Adrenal gland (tissue), 12 donors: ENCODE measurements around the gene IDH2. TPM values are rescaled to one million over a fixed set of nuclear protein-coding genes. Genes with fewer than 3 reads are reported as not detected.
"Not testable (repeated sequence)": the region's sequence is repeated elsewhere in the genome, so short reads cannot be mapped to it uniquely, and the experiment has no call there.

Experiments used
- DNase-seq, 7 donors: peaks; one replicate each; pipeline ENCODE4 v3.0.0-alpha.2; 2019 to 2020
- H3K27ac ChIP-seq, 5 donors: fragments of 200-600 bp; sonication (generic) in 4 of 5; 1 replicate in 3 of 5; 2 replicates in 2 of 5; pipeline versions ENCODE4 v1.5.1 to v1.8.0; 2016 to 2020; ENCODE audit warnings: mild to moderate bottlenecking in 1 of 5
- H3K27me3 ChIP-seq: fragments of 200-600 bp; 2 replicates; pipeline ENCODE4 v1.8.0; 2021
- H3K36me3 ChIP-seq, 2 donors: fragments of 200-600 bp; replicated peaks in 1 of 2; 1 replicate in 1 of 2; 2 replicates in 1 of 2; pipeline versions ENCODE4 v1.5.1 to v1.8.0; 2018 to 2022
- H3K4me1 ChIP-seq, 2 donors: fragments of 200-600 bp; replicated peaks in 1 of 2; 1 replicate in 1 of 2; 2 replicates in 1 of 2; pipeline versions ENCODE4 v1.5.1 to v1.8.0; 2018 to 2021
- H3K4me3 ChIP-seq, 4 donors: fragments of 200-600 bp; sonication (generic) in 3 of 4; one replicate each; pipeline ENCODE4 v1.5.1; 2016 to 2018
- H3K9me3 ChIP-seq, 3 donors: fragments of 200-600 bp; sonication (generic) in 1 of 3; replicated peaks in 1 of 3; 1 replicate in 2 of 3; 2 replicates in 1 of 3; pipeline versions ENCODE4 v1.5.1 to v1.8.0; 2016 to 2021
- CTCF ChIP-seq, 6 experiments: fragments of 450-650 bp in 4 of 6; fragments of 200-600 bp in 2 of 6; sonication (generic) in 1 of 6; IDR thresholded peaks; 1 replicate in 5 of 6; 2 replicates in 1 of 6; pipeline versions ENCODE4 v1.5.1 to v1.8.0; 2016 to 2021; ENCODE audit warnings: antibody characterized with exemption in 6 of 6, mild to moderate bottlenecking in 2 of 6, moderate library complexity in 1 of 6
- POLR2A ChIP-seq, 2 donors: fragments of 450-650 bp; IDR thresholded peaks; one replicate each; pipeline ENCODE4 v1.6.1; 2017; ENCODE audit warnings: antibody characterized with exemption in 2 of 2, mild to moderate bottlenecking in 2 of 2, moderate library complexity in 1 of 2
- WGBS, 4 donors: extraction: QIAGEN DNeasy Blood & Tissue Kit in 2 of 4; methylation state at CpG; one replicate each; pipeline versions ENCODE4 v1.1.5 to v1.1.7; 2013 to 2017; 5-methylcytosine and 5-hydroxymethylcytosine counted together
- intact Hi-C, 2 donors: fragments of 100-400 bp; cut with DNase I; formaldehyde crosslinking; loops; one replicate each; pipeline versions ENCODE4 v1.14.1 to v1.15.0; 2022 to 2023
- polyA plus RNA-seq, 3 donors: library from polyadenylated mRNA; stranded (reverse); fragments of 200-250 nt in 2 of 3; fragments of 350-450 nt in 1 of 3; fragmentation: Illumina TruSeq in 1 of 3; extraction: RNeasy Lipid Tissue Mini Kit (QIAGEN cat#74804) in 1 of 3; gene quantifications; one replicate each; pipeline ENCODE4 v1.2.3, GENCODE V29; 2013 to 2014
- total RNA-seq, 9 donors: library from RNA; depleted of rRNA in 4 of 9; stranded (reverse); fragments of >200 nt in 4 of 9; fragments of 120-200 nt in 1 of 9; fragmentation: NEBNext Ultra II Directional in 1 of 9; extraction: Animal tissue kit (Norgen Biotek cat#: 25700) in 1 of 9; gene quantifications; one replicate each; pipeline versions ENCODE4 v1.1.0 to v1.2.4, GENCODE V29; 2013 to 2023
- donor health status: healthy with polysubstance abuse.
- donor health status: Bipolar disorder and iron deficiency.
- donor health status: DM: yes; HTN: yes; CAD: no.
- donor health status: DM: no; HTN: no; CAD: no.
- donor health status: DM: no; HTN: no; CAD: no.
- donor health status: DM: yes; HTN: yes; CAD: no.

IDH2 gene
- total and polyA plus RNA-seq, 12 donors, result 10.3 to 33.6 (median 19.3) TPM

GRCh38 chr15:90142216-90143165, 40.2 kb upstream of the IDH2 start:
- H3K36me3 ChIP-seq, result no peaks in the 10 kb centered on the region
- intact Hi-C loops, result no loop called here
- no peak for DNase-seq

GRCh38 chr15:90141646-90142045, 39.4 kb upstream of the IDH2 start:
- Histone ChIP-seq H3K4me3 (no peak overlapping the region), H3K27ac (no peak overlapping the region), H3K36me3 (no peaks in the 10 kb centered on the region), H3K9me3 (no peaks in the 10 kb centered on the region), H3K4me1 (peaks cover 0 to 6% of the 10 kb centered on the region in 2 donors), H3K27me3 (no peaks in the 10 kb centered on the region)
- WGBS, 4 donors, result 65 to 67% (median 66%) methylated on average over 5 to 13 of the region's 13 CpGs
- intact Hi-C loops, result no loop called here
- TF ChIP-seq POLR2A (IDR thresholded peaks at IDR 0.05), result no peak
- no peak for TF ChIP-seq CTCF (IDR thresholded peaks at IDR 0.05)
- no peak for DNase-seq

More at GRCh38 chr15:90142216-90143165, 40.2 kb upstream of the IDH2 start:
- H3K27ac ChIP-seq, result no peak overlapping the region
- WGBS, 4 donors, result 74 to 81% (median 79%) methylated on average over 21 of the region's 21 CpGs
- no peaks in the 10 kb centered on the region for H3K9me3 ChIP-seq
- H3K4me1 ChIP-seq, result peaks cover 0 to 6% of the 10 kb centered on the region in 2 donors
- no peaks in the 10 kb centered on the region for H3K27me3 ChIP-seq
- TF ChIP-seq CTCF (IDR thresholded peaks at IDR 0.05), result no peak
- TF ChIP-seq POLR2A (IDR thresholded peaks at IDR 0.05), result no peak
- no peak overlapping the region for H3K4me3 ChIP-seq

GRCh38 chr15:90139549-90139948, 37.3 kb upstream of the IDH2 start:
- 91 to 96% (median 92%) methylated on average over 5 to 8 of the region's 8 CpGs for WGBS, 4 donors
- intact Hi-C loops, H3K36me3 ChIP-seq, DNase-seq, H3K4me1 ChIP-seq, H3K4me3 ChIP-seq, H3K27me3 ChIP-seq, H3K27ac ChIP-seq, H3K9me3 ChIP-seq: not testable (repeated sequence)

GRCh38 chr15:90138071-90138833, 36.0 kb upstream of the IDH2 start:
- Histone ChIP-seq H3K27ac (no peak overlapping the region), H3K9me3 (no peaks in the 10 kb centered on the region), H3K27me3 (no peaks in the 10 kb centered on the region), H3K4me1 (peaks cover 0 to 1% of the 10 kb centered on the region in 2 donors), H3K4me3 (no peak overlapping the region), H3K36me3 (no peaks in the 10 kb centered on the region)
- TF ChIP-seq CTCF (IDR thresholded peaks at IDR 0.05) (no peak), POLR2A (IDR thresholded peaks at IDR 0.05) (no peak)
- intact Hi-C loops, result no loop called here
- WGBS, 4 donors, result 87 to 92% (median 90%) methylated on average over 11 of the region's 11 CpGs
- DNase-seq, result no peak
